Nephron progenitor cell (in vitro differentiated cells): ENCODE measurements around the gene SLC26A1.

Source experiments
- DNase-seq: peaks from one replicate; pipeline ENCODE4 v3.0.0; 2021
- H3K27ac Mint-ChIP-seq: 2 replicates; pipeline ENCODE4 v1.8.0; 2021; ENCODE audit warnings: mild to moderate bottlenecking, moderate library complexity, mixed read lengths
- H3K27me3 Mint-ChIP-seq: 2 replicates; pipeline ENCODE4 v1.8.0; 2021; ENCODE audit warnings: mild to moderate bottlenecking, low read depth, mixed read lengths; ENCODE audit not compliant: poor library complexity
- H3K36me3 Mint-ChIP-seq: 2 replicates; pipeline ENCODE4 v1.8.0; 2021; ENCODE audit warnings: low read depth, mixed read lengths
- H3K4me1 Mint-ChIP-seq: 2 replicates; pipeline ENCODE4 v1.8.0; 2021; ENCODE audit warnings: mixed read lengths
- H3K4me3 Mint-ChIP-seq: 2 replicates; pipeline ENCODE4 v1.8.0; 2021; ENCODE audit warnings: mild to moderate bottlenecking, moderate library complexity, mixed read lengths
- H3K9me3 Mint-ChIP-seq: 2 replicates; pipeline ENCODE4 v1.8.0; 2021; ENCODE audit warnings: mild to moderate bottlenecking, moderate library complexity, mixed read lengths
- CTCF ChIP-seq: fragments of 200-600 bp; sonication (generic); IDR thresholded peaks from 2 replicates; pipeline ENCODE4 v1.5.0; 2021; ENCODE audit warnings: antibody characterized with exemption

SLC26A1 gene

GRCh38 chr4:1012034-1012739, 19.0 kb upstream of the SLC26A1 start:
- H3K9me3 Mint-ChIP-seq, result peaks cover 16% of the 10 kb centered on the region
- DNase-seq, result peak; percentile 56
- H3K4me1 Mint-ChIP-seq, result peaks cover 32% of the 10 kb centered on the region
- no peak for TF ChIP-seq CTCF
- H3K36me3 Mint-ChIP-seq, result peaks cover 8% of the 10 kb centered on the region
- H3K27ac Mint-ChIP-seq, result no peak overlapping the region
- peak overlapping the region; percentile 71 for H3K4me3 Mint-ChIP-seq
- H3K27me3 Mint-ChIP-seq, result peaks cover 29% of the 10 kb centered on the region

- H3K36me3 Mint-ChIP-seq, result peaks cover 13% of the 10 kb centered on the region
- H3K27me3 Mint-ChIP-seq, result peaks cover 35% of the 10 kb centered on the region
- H3K4me1 Mint-ChIP-seq, result peaks cover 32% of the 10 kb centered on the region
- H3K9me3 Mint-ChIP-seq, result peaks cover 21% of the 10 kb centered on the region
- DNase-seq, result no peak
- no peak overlapping the region for H3K27ac Mint-ChIP-seq
- TF ChIP-seq CTCF, result no peak
- H3K4me3 Mint-ChIP-seq, result no peak overlapping the region
These were observed 18.4 kb upstream of the SLC26A1 start for GRCh38 chr4:1011666-1012033.

GRCh38 chr4:1011022-1011665, 17.9 kb upstream of the SLC26A1 start, which contains the start of gene FGFRL1:
FGFRL1 (plus strand) TSS chr4:1011626; CDS start chr4:1012486, 860 bp downstream.
- H3K27ac Mint-ChIP-seq, result no peak within 1 kb of the TSS

GRCh38 chr4:1010395-1011021, 17.3 kb upstream of the SLC26A1 start:
- no peak for TF ChIP-seq CTCF
- H3K4me1 Mint-ChIP-seq, result peaks cover 27% of the 10 kb centered on the region
- no peak overlapping the region for H3K27ac Mint-ChIP-seq
- H3K27me3 Mint-ChIP-seq, result peaks cover 46% of the 10 kb centered on the region
- DNase-seq, result no peak
- peaks cover 30% of the 10 kb centered on the region for H3K9me3 Mint-ChIP-seq
- H3K36me3 Mint-ChIP-seq, result peaks cover 17% of the 10 kb centered on the region
- H3K4me3 Mint-ChIP-seq, result peak overlapping the region; percentile 77

More at GRCh38 chr4:1011022-1011665, 17.9 kb upstream of the SLC26A1 start, which contains the start of gene FGFRL1:
- TF ChIP-seq CTCF, result no peak
- peak within 1 kb of the TSS; percentile 77 for H3K4me3 Mint-ChIP-seq
- H3K4me1 Mint-ChIP-seq, result peaks cover 28% of the 10 kb centered on the region
- peaks cover 40% of the 10 kb centered on the region for H3K27me3 Mint-ChIP-seq
- peaks cover 26% of the 10 kb centered on the region for H3K9me3 Mint-ChIP-seq
- DNase-seq, result peak; percentile 98
- peaks cover 17% of the 10 kb centered on the region for H3K36me3 Mint-ChIP-seq

- peaks cover 30% of the 10 kb centered on the region for H3K9me3 Mint-ChIP-seq
- H3K4me1 Mint-ChIP-seq, result peaks cover 27% of the 10 kb centered on the region
- no peak overlapping the region for H3K4me3 Mint-ChIP-seq
- H3K27ac Mint-ChIP-seq, result no peak overlapping the region
- H3K36me3 Mint-ChIP-seq, result peaks cover 17% of the 10 kb centered on the region
- DNase-seq, result peak; percentile 80
- TF ChIP-seq CTCF, result peak; percentile 16
- H3K27me3 Mint-ChIP-seq, result peaks cover 54% of the 10 kb centered on the region
These were observed 16.6 kb upstream of the SLC26A1 start for GRCh38 chr4:1009542-1010394.
